Astrocyte (in vitro differentiated cells and primary cell): Measurements from ENCODE around the gene PRIMPOL. TPM values are rescaled to one million over a fixed set of nuclear protein-coding genes. Genes with fewer than 3 reads are reported as not detected.

Experiments
- DNase-seq: peaks from one replicate; pipeline ENCODE4 v3.0.0-alpha.2; 2010; ENCODE audit warnings: low read depth
- FAIRE-seq: peaks from 2 replicates; lab custom pipeline; 2011; peaks lifted over from hg19 to GRCh38; lab: Jason Lieb, UNC
- H2AFZ ChIP-seq: 2 replicates; pipeline ENCODE4 v1.6.0; 2012; ENCODE audit warnings: low read depth, low read length, inconsistent platforms
- H3K27ac ChIP-seq: 2 replicates; pipeline ENCODE4 v1.5.1; 2011; ENCODE audit warnings: low read depth, low read length, inconsistent platforms
- H3K27me3 ChIP-seq: 2 replicates; pipeline ENCODE4 v1.6.0; 2011; ENCODE audit warnings: low read length, inconsistent platforms; ENCODE audit not compliant: insufficient read depth
- H3K36me3 ChIP-seq: 2 replicates; pipeline ENCODE4 v1.5.1; 2011; ENCODE audit warnings: low read length, inconsistent platforms; ENCODE audit not compliant: insufficient read depth
- H3K4me1 ChIP-seq: 2 replicates; pipeline ENCODE4 v1.5.1; 2011; ENCODE audit warnings: low read length, inconsistent platforms; ENCODE audit not compliant: insufficient read depth
- H3K4me2 ChIP-seq: 2 replicates; pipeline ENCODE4 v1.6.0; 2012; ENCODE audit warnings: low read length, inconsistent platforms
- H3K4me3 ChIP-seq: 2 replicates; pipeline ENCODE4 v1.5.1; 2011; ENCODE audit warnings: low read depth, mild to moderate bottlenecking, low read length, inconsistent platforms; ENCODE audit not compliant: insufficient read depth
- H3K79me2 ChIP-seq: 2 replicates; pipeline ENCODE4 v1.6.0; 2012; ENCODE audit warnings: mild to moderate bottlenecking, low read length, inconsistent platforms; ENCODE audit not compliant: insufficient read depth
- H3K9ac ChIP-seq: 2 replicates; pipeline ENCODE4 v1.6.0; 2012; ENCODE audit warnings: mild to moderate bottlenecking, low read length, inconsistent platforms
- H3K9me3 ChIP-seq: 2 replicates; pipeline ENCODE4 v1.5.1; 2012; ENCODE audit warnings: low read depth, mild to moderate bottlenecking, low read length, inconsistent platforms; ENCODE audit not compliant: insufficient read depth
- H4K20me1 ChIP-seq: 2 replicates; pipeline ENCODE4 v1.6.0; 2012; ENCODE audit warnings: low read length, inconsistent platforms; ENCODE audit not compliant: insufficient read depth
- H3K27ac Mint-ChIP-seq: one replicate; pipeline ENCODE4 v1.8.0; 2021; ENCODE audit warnings: mild to moderate bottlenecking, mixed read lengths; ENCODE audit not compliant: unreplicated experiment
- H3K27me3 Mint-ChIP-seq: one replicate; pipeline ENCODE4 v1.8.0; 2021; ENCODE audit warnings: low read depth, mixed read lengths; ENCODE audit not compliant: unreplicated experiment
- H3K36me3 Mint-ChIP-seq: one replicate; pipeline ENCODE4 v1.8.0; 2021; ENCODE audit warnings: low read depth, mixed read lengths; ENCODE audit not compliant: unreplicated experiment
- H3K4me1 Mint-ChIP-seq: one replicate; pipeline ENCODE4 v1.8.0; 2021; ENCODE audit warnings: low read depth, mixed read lengths; ENCODE audit not compliant: unreplicated experiment
- H3K4me3 Mint-ChIP-seq: one replicate; pipeline ENCODE4 v1.8.0; 2021; ENCODE audit warnings: mild to moderate bottlenecking, moderate library complexity, mixed read lengths; ENCODE audit not compliant: unreplicated experiment
- H3K9me3 Mint-ChIP-seq: one replicate; pipeline ENCODE4 v1.8.0; 2021; ENCODE audit warnings: mild to moderate bottlenecking, mixed read lengths; ENCODE audit not compliant: unreplicated experiment
- EZH2 ChIP-seq: IDR thresholded peaks from 2 replicates; pipeline ENCODE4 v1.6.1; 2012; ENCODE audit warnings: mild to moderate bottlenecking, low read length, inconsistent platforms; ENCODE audit not compliant: insufficient read depth
- total RNA-seq: library from RNA; stranded (reverse); gene quantifications from 2 replicates; pipeline ENCODE4 v1.2.1, GENCODE V29; 2021
- TF ChIP-seq, protein P1 (sequence below): IDR thresholded peaks from 2 replicates; pipeline ENCODE4 v1.5.1; 2011; ENCODE audit warnings: low read depth, mild to moderate bottlenecking, inconsistent platforms, low read length, moderate library complexity; ENCODE audit not compliant: insufficient read depth

Gene PRIMPOL
- total RNA-seq, 1 donor from 2014 or later, result 6.5 TPM

DNA sequence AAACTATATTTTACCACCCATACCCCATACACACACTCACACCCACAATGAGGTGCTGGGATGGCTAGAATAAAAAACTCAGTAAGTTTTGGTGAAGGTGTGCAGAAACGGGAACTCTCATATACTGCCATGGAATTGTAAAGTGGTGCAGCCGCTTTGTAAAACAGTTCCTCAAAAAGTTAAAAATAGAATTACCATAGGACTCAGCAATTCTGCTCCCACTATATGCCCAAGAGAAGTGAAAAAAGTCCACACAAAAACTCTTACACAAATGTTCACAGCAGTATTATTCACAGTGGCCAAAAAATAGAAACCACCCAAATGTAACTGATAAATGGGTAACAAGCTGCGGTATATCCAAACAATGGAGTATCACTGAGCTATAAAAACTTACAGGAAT lies 77.9 kb downstream of the PRIMPOL start:
- H4K20me1 ChIP-seq, result no peaks in the 10 kb centered on the region
- Mint-ChIP-seq H3K27me3 (no peaks in the 10 kb centered on the region), H3K4me1 (peaks cover 12% of the 10 kb centered on the region), H3K36me3 (no peaks in the 10 kb centered on the region), H3K4me3 (no peak overlapping the region), H3K27ac (no peak overlapping the region), H3K9me3 (no peaks in the 10 kb centered on the region)
- no peak overlapping the region for H3K4me2 ChIP-seq
- no peak overlapping the region for H3K4me3 ChIP-seq
- H3K9ac ChIP-seq, result no peak overlapping the region
- no peaks in the 10 kb centered on the region for H3K9me3 ChIP-seq
- H3K79me2 ChIP-seq, result peaks cover 25% of the 10 kb centered on the region
- H3K4me1 ChIP-seq, result peaks cover 20% of the 10 kb centered on the region
- H2AFZ ChIP-seq, result no peak overlapping the region
- TF ChIP-seq EZH2, result no peak
- TF ChIP-seq, protein P1, sequence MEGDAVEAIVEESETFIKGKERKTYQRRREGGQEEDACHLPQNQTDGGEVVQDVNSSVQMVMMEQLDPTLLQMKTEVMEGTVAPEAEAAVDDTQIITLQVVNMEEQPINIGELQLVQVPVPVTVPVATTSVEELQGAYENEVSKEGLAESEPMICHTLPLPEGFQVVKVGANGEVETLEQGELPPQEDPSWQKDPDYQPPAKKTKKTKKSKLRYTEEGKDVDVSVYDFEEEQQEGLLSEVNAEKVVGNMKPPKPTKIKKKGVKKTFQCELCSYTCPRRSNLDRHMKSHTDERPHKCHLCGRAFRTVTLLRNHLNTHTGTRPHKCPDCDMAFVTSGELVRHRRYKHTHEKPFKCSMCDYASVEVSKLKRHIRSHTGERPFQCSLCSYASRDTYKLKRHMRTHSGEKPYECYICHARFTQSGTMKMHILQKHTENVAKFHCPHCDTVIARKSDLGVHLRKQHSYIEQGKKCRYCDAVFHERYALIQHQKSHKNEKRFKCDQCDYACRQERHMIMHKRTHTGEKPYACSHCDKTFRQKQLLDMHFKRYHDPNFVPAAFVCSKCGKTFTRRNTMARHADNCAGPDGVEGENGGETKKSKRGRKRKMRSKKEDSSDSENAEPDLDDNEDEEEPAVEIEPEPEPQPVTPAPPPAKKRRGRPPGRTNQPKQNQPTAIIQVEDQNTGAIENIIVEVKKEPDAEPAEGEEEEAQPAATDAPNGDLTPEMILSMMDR, result no peak
- no peak for FAIRE-seq
- no peaks in the 10 kb centered on the region for H3K27me3 ChIP-seq
- no peak overlapping the region for H3K27ac ChIP-seq
- no peak for DNase-seq
- H3K36me3 ChIP-seq, result peaks cover 4% of the 10 kb centered on the region

DNA sequence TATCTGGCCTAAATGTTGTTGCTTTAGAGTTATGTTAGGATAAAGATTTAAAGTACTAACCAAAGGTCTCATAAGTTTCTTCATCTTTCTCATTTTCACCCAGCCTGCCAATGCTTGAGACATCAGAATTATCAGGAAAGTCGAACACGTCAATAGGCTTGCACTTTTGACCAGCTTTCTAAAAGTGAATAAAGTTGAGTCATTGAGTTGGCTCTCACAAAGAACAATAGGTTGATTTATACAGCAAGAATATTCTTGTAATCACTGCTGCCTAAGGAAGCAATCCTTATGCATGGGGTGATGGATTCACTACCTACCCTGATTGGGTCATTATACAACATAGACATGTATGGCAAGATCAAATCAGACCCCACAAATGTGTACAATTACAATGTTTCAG lies 79.3 kb downstream of the PRIMPOL start:
- H3K9me3 Mint-ChIP-seq, result no peaks in the 10 kb centered on the region
- DNase-seq, result peak; percentile 61
- H3K36me3 Mint-ChIP-seq, result no peaks in the 10 kb centered on the region
- Histone ChIP-seq H3K27me3 (no peaks in the 10 kb centered on the region), H2AFZ (no peak overlapping the region), H3K4me2 (peak overlapping the region; percentile 47), H3K9ac (peak overlapping the region; percentile 15), H4K20me1 (no peaks in the 10 kb centered on the region), H3K4me3 (no peak overlapping the region), H3K79me2 (peaks cover 38% of the 10 kb centered on the region), H3K4me1 (peaks cover 23% of the 10 kb centered on the region), H3K9me3 (no peaks in the 10 kb centered on the region), H3K27ac (peak overlapping the region; percentile 49), H3K36me3 (peaks cover 4% of the 10 kb centered on the region)
- H3K4me1 Mint-ChIP-seq, result peaks cover 14% of the 10 kb centered on the region
- no peak overlapping the region for H3K4me3 Mint-ChIP-seq
- no peak for FAIRE-seq
- no peak overlapping the region for H3K27ac Mint-ChIP-seq
- TF ChIP-seq, protein P1, result no peak
- TF ChIP-seq EZH2, result no peak
- H3K27me3 Mint-ChIP-seq, result no peaks in the 10 kb centered on the region

DNA sequence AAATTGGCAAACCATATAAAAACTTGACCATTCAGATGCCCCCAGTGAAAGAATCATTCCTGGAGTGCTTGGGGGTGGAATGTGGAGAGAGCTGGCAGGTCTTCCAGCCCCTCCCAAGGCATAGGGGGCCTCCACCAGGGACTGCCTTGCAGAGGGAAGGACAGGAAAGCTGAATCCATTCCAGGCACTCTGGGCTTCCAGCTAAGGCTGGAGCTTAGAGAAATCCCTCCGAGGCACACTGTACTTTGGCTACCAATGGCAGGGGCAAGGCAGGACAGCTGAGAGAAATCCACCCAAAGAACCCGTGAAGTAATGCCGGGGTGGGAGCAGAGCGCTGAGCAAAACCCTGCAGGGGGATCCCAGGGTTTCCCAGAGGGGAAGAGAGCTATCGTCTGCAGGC lies 80.4 kb downstream of the PRIMPOL start:
- Mint-ChIP-seq H3K4me1 (peaks cover 14% of the 10 kb centered on the region), H3K36me3 (no peaks in the 10 kb centered on the region), H3K9me3 (no peaks in the 10 kb centered on the region), H3K4me3 (no peak overlapping the region), H3K27ac (no peak overlapping the region), H3K27me3 (no peaks in the 10 kb centered on the region)
- no peaks in the 10 kb centered on the region for H3K9me3 ChIP-seq
- H3K27ac ChIP-seq, result no peak overlapping the region
- H3K79me2 ChIP-seq, result peaks cover 38% of the 10 kb centered on the region
- H4K20me1 ChIP-seq, result no peaks in the 10 kb centered on the region
- H3K27me3 ChIP-seq, result no peaks in the 10 kb centered on the region
- no peak overlapping the region for H3K9ac ChIP-seq
- no peak for TF ChIP-seq EZH2
- TF ChIP-seq, protein P1, result no peak
- no peak overlapping the region for H2AFZ ChIP-seq
- peaks cover 4% of the 10 kb centered on the region for H3K36me3 ChIP-seq
- peak overlapping the region; percentile 17 for H3K4me2 ChIP-seq
- H3K4me1 ChIP-seq, result peaks cover 23% of the 10 kb centered on the region
- no peak overlapping the region for H3K4me3 ChIP-seq
- no peak for FAIRE-seq
- DNase-seq, result no peak
